A549 (cell line): ENCODE results near the gene TNPO2. TPM values are rescaled to one million over a fixed set of nuclear protein-coding genes. Genes with fewer than 3 reads are reported as not detected.
"Not testable (repeated sequence)": the region's sequence is repeated elsewhere in the genome, so short reads cannot be mapped to it uniquely, and the experiment has no call there.

Source experiments
- ATAC-seq, 2 experiments: fragments of 200-7000 bp in 1 of 2; fragments of >200 bp in 1 of 2; cut with Nextera tagmentation in 1 of 2; cut with Tn5 transposase in 1 of 2; 3 replicates each; pipeline versions ENCODE4 v1.8.0 to v1.9.1; 2018 to 2020; ENCODE audit warnings: mild to moderate bottlenecking in 1 of 2, moderate library complexity in 1 of 2
- CTCF ChIA-PET: fragments of 300-600 bp; sonication (Branson Sonifier 250); formaldehyde crosslinking; extraction: SDS; loops from one replicate; lab custom pipeline; 2021; ENCODE audit warnings: antibody characterized with exemption, inconsistent platforms; lab: Yijun Ruan, JAX
- POLR2A ChIA-PET: fragments of 350-600 bp; formaldehyde crosslinking; extraction: SDS; loops from one replicate; lab custom pipeline; 2021; ENCODE audit warnings: antibody characterized with exemption, inconsistent platforms; lab: Yijun Ruan, JAX
- DNase-seq, 2 experiments: peaks; one replicate each; pipeline versions ENCODE4 v3.0.0 to v3.0.0-alpha.2; 2011 to 2016; ENCODE audit warnings: low read depth in 1 of 2, low spot score in 1 of 2
- FAIRE-seq: peaks from 2 replicates; lab custom pipeline; 2011; peaks lifted over from hg19 to GRCh38; lab: Jason Lieb, UNC
- H3K27ac ChIP-seq, 2 experiments: fragments of >200 bp; sonication (Bioruptor Twin); formaldehyde crosslinking; 3 replicates each; pipeline ENCODE4 v1.5.1; 2016 to 2017
- H3K4me1 ChIP-seq: fragments of >200 bp; sonication (Bioruptor Twin); formaldehyde crosslinking; 3 replicates; pipeline ENCODE4 v1.6.1; 2016
- H3K4me2 ChIP-seq: fragments of >200 bp; sonication (Bioruptor Twin); formaldehyde crosslinking; 3 replicates; pipeline ENCODE4 v1.6.1; 2016
- H3K4me3 ChIP-seq: fragments of >200 bp; sonication (Bioruptor Twin); formaldehyde crosslinking; 3 replicates; pipeline ENCODE4 v1.5.1; 2016
- H3K9me3 ChIP-seq: fragments of >200 bp; sonication (Bioruptor Twin); formaldehyde crosslinking; 3 replicates; pipeline ENCODE4 v1.6.1; 2016
- CBX8 ChIP-seq: fragments of 200-600 bp; sonication (generic); IDR thresholded peaks from 2 replicates; pipeline ENCODE4 v1.6.1; 2016
- CEBPB ChIP-seq, 2 experiments: fragments of >200 bp in 1 of 2; sonication (Bioruptor Twin) in 1 of 2; formaldehyde crosslinking in 1 of 2; IDR thresholded peaks; 2 replicates each; pipeline ENCODE4 v1.6.1; 2012 to 2016
- CHD4 ChIP-seq: fragments of 200-600 bp; sonication (generic); IDR thresholded peaks from 2 replicates; pipeline ENCODE4 v1.6.1; 2016; ENCODE audit warnings: antibody characterized with exemption, mild to moderate bottlenecking, borderline replicate concordance
- CTCF ChIP-seq: fragments of >200 bp; sonication (Bioruptor Twin); formaldehyde crosslinking; IDR thresholded peaks from 3 replicates; pipeline ENCODE4 v1.5.1; 2016
- EHF ChIP-seq: fragments of 250-450 bp; sonication (Bioruptor Pico); IDR thresholded peaks from 2 replicates; pipeline ENCODE4 v1.5.0; 2020; ENCODE audit warnings: mild to moderate bottlenecking
- FOSB ChIP-seq: fragments of 250-450 bp; sonication (Bioruptor Pico); IDR thresholded peaks from 2 replicates; pipeline ENCODE4 v1.5.0; 2020; ENCODE audit warnings: mild to moderate bottlenecking, moderate library complexity
- FOXS1 ChIP-seq: fragments of 250-450 bp; sonication (Bioruptor Pico); IDR thresholded peaks from 2 replicates; pipeline ENCODE4 v1.5.0; 2020; ENCODE audit warnings: mild to moderate bottlenecking, moderate library complexity
- HDAC2 ChIP-seq: fragments of 200-600 bp; sonication (generic); IDR thresholded peaks from 2 replicates; pipeline ENCODE4 v1.6.1; 2016
- JUNB ChIP-seq: fragments of >200 bp; sonication (Bioruptor Twin); formaldehyde crosslinking; IDR thresholded peaks from 2 replicates; pipeline ENCODE4 v1.6.1; 2016
- KDM1A ChIP-seq: fragments of 200-600 bp; sonication (generic); IDR thresholded peaks from 2 replicates; pipeline ENCODE4 v1.6.1; 2016; ENCODE audit warnings: low read depth, mild to moderate bottlenecking
- KDM5A ChIP-seq: fragments of 200-600 bp; sonication (generic); IDR thresholded peaks from 2 replicates; pipeline ENCODE4 v1.6.1; 2016; ENCODE audit warnings: antibody characterized with exemption, mild to moderate bottlenecking
- MAFK ChIP-seq: fragments of 450-650 bp; IDR thresholded peaks from 2 replicates; pipeline ENCODE4 v1.6.1; 2014; ENCODE audit not compliant: partially characterized antibody
- MAZ ChIP-seq: fragments of 150-350 bp; IDR thresholded peaks from 2 replicates; pipeline ENCODE4 v1.6.1; 2014; ENCODE audit warnings: antibody characterized with exemption, low read depth, low read length, borderline replicate concordance
- PHF8 ChIP-seq: fragments of 200-600 bp; sonication (generic); IDR thresholded peaks from 2 replicates; pipeline ENCODE4 v1.6.1; 2016; ENCODE audit warnings: low read depth, mild to moderate bottlenecking, antibody characterized with exemption, moderate library complexity, borderline replicate concordance
- POLR2AphosphoS2 ChIP-seq: conservative IDR thresholded peaks from 2 replicates; pipeline ENCODE4 v1.6.1; 2012; ENCODE audit warnings: low read length, improper control_type of control experiment, inconsistent platforms
- RAD21 ChIP-seq, 2 experiments: fragments of >200 bp in 1 of 2; sonication (Bioruptor Twin) in 1 of 2; formaldehyde crosslinking in 1 of 2; IDR thresholded peaks in 1 of 2; conservative IDR thresholded peaks in 1 of 2; 2 replicates in 1 of 2; 3 replicates in 1 of 2; pipeline ENCODE4 v1.6.1; 2012 to 2018; ENCODE audit warnings: inconsistent platforms in 1 of 2
- RARB ChIP-seq: fragments of 250-450 bp; sonication (Bioruptor Pico); IDR thresholded peaks from 2 replicates; pipeline ENCODE4 v1.8.0; 2021; ENCODE audit warnings: mild to moderate bottlenecking, moderate library complexity
- RNF2 ChIP-seq: fragments of 200-600 bp; sonication (generic); IDR thresholded peaks from 2 replicates; pipeline ENCODE4 v1.6.1; 2016; ENCODE audit warnings: low read depth, mild to moderate bottlenecking, antibody characterized with exemption, moderate library complexity, borderline replicate concordance
- SMC3 ChIP-seq: fragments of >200 bp; sonication (Bioruptor Twin); formaldehyde crosslinking; IDR thresholded peaks from 3 replicates; pipeline ENCODE4 v1.6.1; 2018; ENCODE audit warnings: inconsistent platforms
- ZC3H11A ChIP-seq: fragments of 450-650 bp; IDR thresholded peaks from 2 replicates; pipeline ENCODE4 v1.6.1; 2014; ENCODE audit warnings: antibody characterized with exemption, mild to moderate bottlenecking
- ZNF302 ChIP-seq: fragments of 250-450 bp; sonication (Bioruptor Pico); IDR thresholded peaks from 2 replicates; pipeline ENCODE4 v1.9.0; 2021; ENCODE audit warnings: inconsistent platforms, mild to moderate bottlenecking, moderate library complexity
- WGBS: methylation state at CpG from one replicate; pipeline ENCODE4 v1.1.6; 2017; ENCODE audit errors: missing lambda C conversion rate; 5-methylcytosine and 5-hydroxymethylcytosine counted together
- polyA plus RNA-seq, 4 experiments: library from polyadenylated mRNA; depleted of rRNA in 3 of 4; stranded (reverse); fragments of >200 nt; fragmentation: RNase III in 1 of 4; extraction: RNeasy Plus Mini Kit Qiagen cat#74134 plus additional on column Dnase treatment in 1 of 4; gene quantifications; 2 replicates in 3 of 4; 3 replicates in 1 of 4; pipeline ENCODE4 v1.2.3, GENCODE V29; 2011 to 2017
- TF ChIP-seq, protein P1 (sequence below): fragments of 250-450 bp; sonication (Bioruptor Pico); IDR thresholded peaks from 2 replicates; pipeline ENCODE4 v1.5.0; 2020; ENCODE audit warnings: low read depth, mild to moderate bottlenecking, moderate library complexity
- TF ChIP-seq, protein P2 (sequence below): fragments of 450-650 bp; IDR thresholded peaks from 2 replicates; pipeline ENCODE4 v1.6.1; 2014; ENCODE audit warnings: antibody characterized with exemption

TNPO2 gene
- polyA plus RNA-seq, 2 of the 4 experiments (the other 2 are of a cell fraction): 33.7 to 41.0 TPM

DNA sequence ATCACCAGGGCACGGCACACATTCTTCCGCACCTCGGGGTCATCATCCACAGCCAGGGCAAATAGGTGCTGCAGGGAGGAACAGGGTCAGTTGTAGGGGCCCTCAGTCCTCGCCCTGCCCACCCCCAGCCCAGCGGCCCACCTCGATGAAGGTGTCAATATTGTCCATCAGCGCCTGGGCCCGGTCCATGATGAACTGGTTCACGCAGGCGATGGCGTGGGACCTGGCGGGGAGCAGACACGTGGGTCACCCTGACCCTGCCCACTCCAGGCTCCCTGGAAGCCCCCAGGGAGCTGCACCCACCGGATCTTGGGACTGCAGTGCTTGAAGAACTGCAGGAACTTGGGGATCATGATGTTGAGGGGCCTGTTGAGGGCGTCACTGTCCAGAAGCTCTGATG, 8.6 kb downstream of the TNPO2 start:
- FAIRE-seq: no peak
- no peak for TF ChIP-seq FOXS1
- no peak for TF ChIP-seq CHD4
- no peak for TF ChIP-seq ZNF302 (CRISPR knock-in tag)
- TF ChIP-seq, protein P1, sequence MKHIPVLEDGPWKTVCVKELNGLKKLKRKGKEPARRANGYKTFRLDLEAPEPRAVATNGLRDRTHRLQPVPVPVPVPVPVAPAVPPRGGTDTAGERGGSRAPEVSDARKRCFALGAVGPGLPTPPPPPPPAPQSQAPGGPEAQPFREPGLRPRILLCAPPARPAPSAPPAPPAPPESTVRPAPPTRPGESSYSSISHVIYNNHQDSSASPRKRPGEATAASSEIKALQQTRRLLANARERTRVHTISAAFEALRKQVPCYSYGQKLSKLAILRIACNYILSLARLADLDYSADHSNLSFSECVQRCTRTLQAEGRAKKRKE (CRISPR knock-in tag): no peak
- TF ChIP-seq RAD21 (conservative IDR thresholded peaks at IDR 0.05 in 1 of 2, IDR thresholded peaks at IDR 0.05 in 1 of 2): no peak
- TF ChIP-seq SMC3: no peak
- no peak for TF ChIP-seq FOSB (CRISPR knock-in tag)
- no peak for TF ChIP-seq RNF2
- TF ChIP-seq, all 56 proteins: peak for 0
- H3K27ac ChIP-seq: no peak overlapping the region
- ChIA-PET POLR2A (no interaction called here), CTCF (interaction anchor here (1.2 to 7.4 kb wide), 4 partner anchors 42 to 133 kb away, joined by 3 to 46 read pairs (median 12); no protein-coding TSS in a partner anchor)
- ATAC-seq (no peak), DNase-seq (no peak)
- no peak overlapping the region for H3K4me3 ChIP-seq
- WGBS: 100% methylated on average over 5 of the region's 15 CpGs
- no peak overlapping the region for H3K4me2 ChIP-seq
- H3K4me1 ChIP-seq: no peaks in the 10 kb centered on the region
- H3K9me3 ChIP-seq: no peaks in the 10 kb centered on the region

DNA sequence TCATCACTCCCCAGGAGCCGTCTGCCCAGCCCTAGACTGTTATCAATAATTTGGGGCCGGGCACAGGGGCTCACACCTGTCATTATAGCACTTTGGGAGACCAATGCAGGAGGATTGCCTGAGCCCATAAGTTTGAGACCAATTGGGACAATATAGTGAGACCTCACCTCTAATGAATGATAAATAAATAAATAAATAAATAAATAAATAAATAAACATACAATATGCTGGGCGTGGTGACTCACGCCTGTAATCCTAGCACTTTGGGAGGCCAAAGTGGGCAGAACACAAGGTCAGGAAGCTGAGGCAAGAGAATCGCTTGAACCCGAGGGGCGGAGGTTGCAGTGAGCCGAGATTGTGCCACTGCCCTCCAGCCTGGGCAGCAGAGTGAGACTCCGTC, 10.4 kb downstream of the TNPO2 start:
- CTCF ChIA-PET: interaction anchor here (1.3 to 7.4 kb wide), 4 partner anchors 44 to 135 kb away, joined by 3 to 46 read pairs (median 5); no protein-coding TSS in a partner anchor
- H3K4me1 ChIP-seq, H3K4me2 ChIP-seq, ATAC-seq, FAIRE-seq, POLR2A ChIA-PET, DNase-seq, H3K9me3 ChIP-seq, H3K27ac ChIP-seq, H3K4me3 ChIP-seq: not testable (repeated sequence)
- peak; percentile 46 for TF ChIP-seq ZC3H11A
- 91% methylated on average over 9 of the region's 9 CpGs for WGBS

- not testable (repeated sequence) for H3K27ac ChIP-seq
These were observed 11.7 kb downstream of the TNPO2 start for GRCh38 chr19:12712077-12712476.

GRCh38 chr19:12711187-12711586, 12.5 kb downstream of the TNPO2 start:
- 91% methylated on average over 12 of the region's 17 CpGs for WGBS
- Histone ChIP-seq H3K4me1 (no peaks in the 10 kb centered on the region), H3K9me3 (no peaks in the 10 kb centered on the region), H3K27ac (no peak overlapping the region), H3K4me3 (no peak overlapping the region), H3K4me2 (no peak overlapping the region)
- FAIRE-seq: no peak
- POLR2A ChIA-PET: no interaction called here
- DNase-seq: no peak
- CTCF ChIA-PET: interaction anchor here (1.0 to 1.6 kb wide), 2 partner anchors 34 to 49 kb away, joined by 7 read pairs; no protein-coding TSS in a partner anchor
- no peak for ATAC-seq
- TF ChIP-seq MAZ (no peak), RNF2 (no peak), HDAC2 (no peak), KDM1A (no peak), CEBPB (IDR thresholded peaks at IDR 0.05) (no peak), FOSB (CRISPR knock-in tag) (no peak), EHF (CRISPR knock-in tag) (no peak), PHF8 (no peak), POLR2AphosphoS2 (no peak), MAFK (no peak), SMC3 (no peak), CBX8 (no peak), CTCF (no peak), RAD21 (conservative IDR thresholded peaks at IDR 0.05 in 1 of 2, IDR thresholded peaks at IDR 0.05 in 1 of 2) (no peak), JUNB (no peak), KDM5A (no peak), RARB (CRISPR knock-in tag) (no peak)
- TF ChIP-seq, protein P2, sequence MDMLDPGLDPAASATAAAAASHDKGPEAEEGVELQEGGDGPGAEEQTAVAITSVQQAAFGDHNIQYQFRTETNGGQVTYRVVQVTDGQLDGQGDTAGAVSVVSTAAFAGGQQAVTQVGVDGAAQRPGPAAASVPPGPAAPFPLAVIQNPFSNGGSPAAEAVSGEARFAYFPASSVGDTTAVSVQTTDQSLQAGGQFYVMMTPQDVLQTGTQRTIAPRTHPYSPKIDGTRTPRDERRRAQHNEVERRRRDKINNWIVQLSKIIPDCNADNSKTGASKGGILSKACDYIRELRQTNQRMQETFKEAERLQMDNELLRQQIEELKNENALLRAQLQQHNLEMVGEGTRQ: no peak

More at GRCh38 chr19:12712077-12712476, 11.7 kb downstream of the TNPO2 start:
- ATAC-seq, H3K4me1 ChIP-seq, H3K4me2 ChIP-seq, H3K9me3 ChIP-seq, DNase-seq, POLR2A ChIA-PET, H3K4me3 ChIP-seq, FAIRE-seq: not testable (repeated sequence)
- 37% methylated on average over 13 of the region's 14 CpGs for WGBS
- CTCF ChIA-PET: interaction anchor here (0.7 to 1.6 kb wide), 2 partner anchors 35 to 86 kb away, joined by 3 to 7 read pairs; no protein-coding TSS in a partner anchor
